ENCODE results near the gene MED29. TPM values are rescaled to one million over a fixed set of nuclear protein-coding genes. Genes with fewer than 3 reads are reported as not detected.

Gene MED29
- total and polyA plus RNA-seq, 10 of the 15 experiments (the other 5 are each of a cell fraction or from before 2014, with no cell fraction given) = 3.2 to 36.6 (median 22.8) TPM

DNA sequence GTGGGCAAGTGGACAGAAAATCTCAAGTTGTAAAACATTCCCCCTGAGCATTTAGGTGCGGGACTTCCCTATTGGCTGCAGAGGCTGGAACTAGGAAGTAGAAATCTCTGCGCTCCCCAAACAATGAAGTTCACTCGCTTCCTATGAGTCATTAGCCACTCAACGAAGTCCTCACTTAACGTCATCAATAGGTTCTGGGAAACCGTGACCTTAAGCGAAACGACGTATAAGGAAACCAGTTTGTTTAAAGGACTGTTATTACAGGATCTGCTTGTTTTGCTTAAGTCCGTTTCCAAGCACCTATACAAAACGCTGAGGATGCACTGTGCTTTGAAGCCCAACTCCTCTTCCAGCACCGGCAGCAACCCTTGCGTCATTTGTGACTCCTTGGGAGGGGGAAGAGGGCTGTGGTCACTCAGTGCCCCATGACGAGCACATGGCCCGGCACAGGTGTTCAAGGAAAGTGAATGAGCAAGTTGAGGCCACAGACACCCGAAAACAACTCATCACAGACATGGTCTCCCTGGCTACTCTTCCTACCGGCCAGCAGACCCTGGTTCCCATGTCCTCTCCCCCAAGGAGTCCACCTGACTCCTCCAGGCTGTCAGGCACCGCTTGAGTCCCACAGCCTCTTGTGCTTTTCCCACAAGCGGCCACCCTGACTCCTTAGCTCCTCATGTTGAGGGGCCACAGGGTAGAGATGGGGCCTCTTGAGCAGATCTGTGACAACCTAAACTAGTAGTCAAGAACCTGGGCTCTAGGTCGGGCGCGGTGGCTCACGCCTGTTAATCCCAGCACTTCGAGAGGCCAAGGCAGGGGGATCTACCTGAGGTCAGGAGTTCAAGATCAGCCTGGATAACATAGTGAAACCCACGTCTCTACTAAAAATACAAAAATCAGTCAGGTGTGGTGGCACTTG lies 39.8 kb downstream of the MED29 start (continued):
- peak; percentile 71 for TF ChIP-seq POLR2A (IDR thresholded peaks at IDR 0.05; ENCODE audit: low read depth, low read length)
- TF ChIP-seq, protein P1, sequence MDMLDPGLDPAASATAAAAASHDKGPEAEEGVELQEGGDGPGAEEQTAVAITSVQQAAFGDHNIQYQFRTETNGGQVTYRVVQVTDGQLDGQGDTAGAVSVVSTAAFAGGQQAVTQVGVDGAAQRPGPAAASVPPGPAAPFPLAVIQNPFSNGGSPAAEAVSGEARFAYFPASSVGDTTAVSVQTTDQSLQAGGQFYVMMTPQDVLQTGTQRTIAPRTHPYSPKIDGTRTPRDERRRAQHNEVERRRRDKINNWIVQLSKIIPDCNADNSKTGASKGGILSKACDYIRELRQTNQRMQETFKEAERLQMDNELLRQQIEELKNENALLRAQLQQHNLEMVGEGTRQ (IDR thresholded peaks at IDR 0.05; ENCODE audit: borderline replicate concordance, low read depth, low read length) = no peak
- TF ChIP-seq RELA (IDR thresholded peaks at IDR 0.05; ENCODE audit: borderline replicate concordance, partially characterized antibody) = no peak
- TF ChIP-seq, protein P2, sequence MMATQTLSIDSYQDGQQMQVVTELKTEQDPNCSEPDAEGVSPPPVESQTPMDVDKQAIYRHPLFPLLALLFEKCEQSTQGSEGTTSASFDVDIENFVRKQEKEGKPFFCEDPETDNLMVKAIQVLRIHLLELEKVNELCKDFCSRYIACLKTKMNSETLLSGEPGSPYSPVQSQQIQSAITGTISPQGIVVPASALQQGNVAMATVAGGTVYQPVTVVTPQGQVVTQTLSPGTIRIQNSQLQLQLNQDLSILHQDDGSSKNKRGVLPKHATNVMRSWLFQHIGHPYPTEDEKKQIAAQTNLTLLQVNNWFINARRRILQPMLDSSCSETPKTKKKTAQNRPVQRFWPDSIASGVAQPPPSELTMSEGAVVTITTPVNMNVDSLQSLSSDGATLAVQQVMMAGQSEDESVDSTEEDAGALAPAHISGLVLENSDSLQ (IDR thresholded peaks at IDR 0.05) = no peak; the same call in 1 of the 2 replicates
- peak; percentile 20; the same call in 1 of the 2 replicates for TF ChIP-seq MTA2 (IDR thresholded peaks at IDR 0.05; ENCODE audit: low read depth)
- TF ChIP-seq CHD2 (IDR thresholded peaks at IDR 0.05; ENCODE audit: borderline replicate concordance, low read depth, low read length) = peak; percentile 27; the same call in 1 of the 2 replicates
- no peak for TF ChIP-seq SMAD1 (IDR thresholded peaks at IDR 0.05; ENCODE audit: low read depth, partially characterized antibody)
- peak; percentile 40; the same call in 1 of the 2 replicates for TF ChIP-seq NFIC (IDR thresholded peaks at IDR 0.05; ENCODE audit: low read depth, low read length)
- TF ChIP-seq SUPT20H (IDR thresholded peaks at IDR 0.05; ENCODE audit: borderline replicate concordance, control insufficient read depth, low read depth, low read length) = no peak
- TF ChIP-seq NR2C1 (IDR thresholded peaks at IDR 0.05) = no peak
- TF ChIP-seq NFXL1 (IDR thresholded peaks at IDR 0.05; ENCODE audit: borderline replicate concordance) = no peak
- no peak for TF ChIP-seq SIX5 (IDR thresholded peaks at IDR 0.05; ENCODE audit: low read depth, low read length, severe bottlenecking)
- TF ChIP-seq CEBPB (IDR thresholded peaks at IDR 0.05; ENCODE audit: borderline replicate concordance in 1 of 2, low read depth in 2 of 2, low read length in 2 of 2) = no peak
- no peak for TF ChIP-seq NFYA (IDR thresholded peaks at IDR 0.05; ENCODE audit: borderline replicate concordance, low read depth, low read length)
- TF ChIP-seq MEF2B (IDR thresholded peaks at IDR 0.05; ENCODE audit: partially characterized antibody, poor library complexity, severe bottlenecking) = no peak
- TF ChIP-seq JUNB (IDR thresholded peaks at IDR 0.05) = peak; percentile 61
- TF ChIP-seq MEF2A (IDR thresholded peaks at IDR 0.05; ENCODE audit: insufficient read depth, low read depth, low read length) = 0 out of 2 replicates have a peak, but pooled peaks have one; percentile 15
- TF ChIP-seq, protein P3, sequence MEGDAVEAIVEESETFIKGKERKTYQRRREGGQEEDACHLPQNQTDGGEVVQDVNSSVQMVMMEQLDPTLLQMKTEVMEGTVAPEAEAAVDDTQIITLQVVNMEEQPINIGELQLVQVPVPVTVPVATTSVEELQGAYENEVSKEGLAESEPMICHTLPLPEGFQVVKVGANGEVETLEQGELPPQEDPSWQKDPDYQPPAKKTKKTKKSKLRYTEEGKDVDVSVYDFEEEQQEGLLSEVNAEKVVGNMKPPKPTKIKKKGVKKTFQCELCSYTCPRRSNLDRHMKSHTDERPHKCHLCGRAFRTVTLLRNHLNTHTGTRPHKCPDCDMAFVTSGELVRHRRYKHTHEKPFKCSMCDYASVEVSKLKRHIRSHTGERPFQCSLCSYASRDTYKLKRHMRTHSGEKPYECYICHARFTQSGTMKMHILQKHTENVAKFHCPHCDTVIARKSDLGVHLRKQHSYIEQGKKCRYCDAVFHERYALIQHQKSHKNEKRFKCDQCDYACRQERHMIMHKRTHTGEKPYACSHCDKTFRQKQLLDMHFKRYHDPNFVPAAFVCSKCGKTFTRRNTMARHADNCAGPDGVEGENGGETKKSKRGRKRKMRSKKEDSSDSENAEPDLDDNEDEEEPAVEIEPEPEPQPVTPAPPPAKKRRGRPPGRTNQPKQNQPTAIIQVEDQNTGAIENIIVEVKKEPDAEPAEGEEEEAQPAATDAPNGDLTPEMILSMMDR (IDR thresholded peaks at IDR 0.05 in 2 of 3, conservative IDR thresholded peaks at IDR 0.05 in 1 of 3; ENCODE audit: control insufficient read depth in 2 of 3, extremely low read depth in 1 of 3, insufficient read depth in 1 of 3, low read depth in 3 of 3, low read length in 3 of 3) = no peak
- no peak for TF ChIP-seq TARDBP (IDR thresholded peaks at IDR 0.05; ENCODE audit: borderline replicate concordance)
- no peak for TF ChIP-seq KAT2A (conservative IDR thresholded peaks at IDR 0.05; ENCODE audit: control insufficient read depth, low read depth, low read length)
- TF ChIP-seq, protein P4, sequence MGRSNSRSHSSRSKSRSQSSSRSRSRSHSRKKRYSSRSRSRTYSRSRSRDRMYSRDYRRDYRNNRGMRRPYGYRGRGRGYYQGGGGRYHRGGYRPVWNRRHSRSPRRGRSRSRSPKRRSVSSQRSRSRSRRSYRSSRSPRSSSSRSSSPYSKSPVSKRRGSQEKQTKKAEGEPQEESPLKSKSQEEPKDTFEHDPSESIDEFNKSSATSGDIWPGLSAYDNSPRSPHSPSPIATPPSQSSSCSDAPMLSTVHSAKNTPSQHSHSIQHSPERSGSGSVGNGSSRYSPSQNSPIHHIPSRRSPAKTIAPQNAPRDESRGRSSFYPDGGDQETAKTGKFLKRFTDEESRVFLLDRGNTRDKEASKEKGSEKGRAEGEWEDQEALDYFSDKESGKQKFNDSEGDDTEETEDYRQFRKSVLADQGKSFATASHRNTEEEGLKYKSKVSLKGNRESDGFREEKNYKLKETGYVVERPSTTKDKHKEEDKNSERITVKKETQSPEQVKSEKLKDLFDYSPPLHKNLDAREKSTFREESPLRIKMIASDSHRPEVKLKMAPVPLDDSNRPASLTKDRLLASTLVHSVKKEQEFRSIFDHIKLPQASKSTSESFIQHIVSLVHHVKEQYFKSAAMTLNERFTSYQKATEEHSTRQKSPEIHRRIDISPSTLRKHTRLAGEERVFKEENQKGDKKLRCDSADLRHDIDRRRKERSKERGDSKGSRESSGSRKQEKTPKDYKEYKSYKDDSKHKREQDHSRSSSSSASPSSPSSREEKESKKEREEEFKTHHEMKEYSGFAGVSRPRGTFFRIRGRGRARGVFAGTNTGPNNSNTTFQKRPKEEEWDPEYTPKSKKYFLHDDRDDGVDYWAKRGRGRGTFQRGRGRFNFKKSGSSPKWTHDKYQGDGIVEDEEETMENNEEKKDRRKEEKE (IDR thresholded peaks at IDR 0.05) = no peak
- no peak for TF ChIP-seq PAX8 (IDR thresholded peaks at IDR 0.05)
- no peak for TF ChIP-seq HCFC1 (IDR thresholded peaks at IDR 0.05; ENCODE audit: low read length)

All from GM12878 (cell line).